ENCODE data around the gene QSOX2.

- TF ChIP-seq POLR2AphosphoS5 (IDR thresholded peaks at IDR 0.05; ENCODE audit: low read depth, low read length) (no peak), TAF1 (IDR thresholded peaks at IDR 0.05; ENCODE audit: borderline replicate concordance, low read depth, low read length) (no peak)
These were observed 35.8 kb downstream of the QSOX2 start for GRCh38 chr9:136209786-136210185.
